Left ventricle myocardium superior (tissue), 1 donor: ENCODE data around the gene B3GAT1. TPM values are rescaled to one million over a fixed set of nuclear protein-coding genes. Genes with fewer than 3 reads are reported as not detected.
A peak's percentile ranks its signal among the peaks of the same experiment; 100 is the strongest.

Experiments used
- ATAC-seq: fragments of 200-7000 bp; cut with Tn5 transposase; one replicate; pipeline ENCODE4 v1.9.1; 2020; ENCODE audit warnings: mild to moderate bottlenecking, moderate library complexity
- DNase-seq: peaks from one replicate; pipeline ENCODE4 v3.0.0-alpha.2; 2020
- intact Hi-C: fragments of 100-400 bp; cut with micrococcal nuclease; formaldehyde crosslinking; loops from one replicate; pipeline ENCODE4 v1.11.0; 2022
- total RNA-seq: library from RNA; stranded (reverse); fragmentation: NEBNext Ultra II Directional; extraction: Animal tissue kit (Norgen Biotek cat#: 25700); gene quantifications from one replicate; pipeline ENCODE4 v1.2.1, GENCODE V29; 2021
- donor health status: DM: no; HTN: yes; CAD: no; lungs with severe emphysema.

The B3GAT1 gene
- total RNA-seq, 1 donor from 2014 or later = 0.17 TPM

DNA sequence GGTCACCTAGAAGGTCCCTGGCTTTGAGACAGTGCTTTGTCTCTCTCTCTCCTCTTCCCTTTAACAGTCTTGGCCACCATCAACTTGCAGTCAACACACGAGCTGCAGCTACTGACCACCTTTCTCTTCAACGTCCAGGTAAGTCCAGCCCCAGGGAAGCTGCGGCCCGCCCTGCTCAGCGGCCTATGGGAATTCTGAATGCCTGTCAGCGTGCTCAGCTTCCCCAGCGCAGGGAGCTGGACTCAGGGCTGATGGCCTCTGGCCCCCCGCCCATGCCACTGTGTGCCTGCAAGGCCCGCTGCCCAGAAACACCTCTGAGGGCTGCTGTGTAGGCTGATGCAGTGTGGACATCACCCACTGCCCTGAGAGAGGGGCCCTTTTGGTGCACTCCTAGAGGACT is 47.8 kb downstream of the B3GAT1 start:
- DNase-seq = no peak

GRCh38 chr11:134363592-134363991 is 48.5 kb downstream of the B3GAT1 start:
- intact Hi-C loops = no loop called here
- ATAC-seq = no peak
- DNase-seq = no peak

More for the DNA sequence above, 47.8 kb downstream of the B3GAT1 start:
- no peak for ATAC-seq
- intact Hi-C loops = no loop called here

GRCh38 chr11:134363161-134363560 is 48.9 kb downstream of the B3GAT1 start:
- DNase-seq (no peak), ATAC-seq (no peak)
- intact Hi-C loops = no loop called here

GRCh38 chr11:134362192-134362901 is 49.7 kb downstream of the B3GAT1 start:
- intact Hi-C loops = no loop called here
- ATAC-seq (no peak), DNase-seq (no peak)

GRCh38 chr11:134361661-134362060 is 50.4 kb downstream of the B3GAT1 start:
- ATAC-seq (no peak), DNase-seq (no peak)
- intact Hi-C loops = no loop called here

DNA sequence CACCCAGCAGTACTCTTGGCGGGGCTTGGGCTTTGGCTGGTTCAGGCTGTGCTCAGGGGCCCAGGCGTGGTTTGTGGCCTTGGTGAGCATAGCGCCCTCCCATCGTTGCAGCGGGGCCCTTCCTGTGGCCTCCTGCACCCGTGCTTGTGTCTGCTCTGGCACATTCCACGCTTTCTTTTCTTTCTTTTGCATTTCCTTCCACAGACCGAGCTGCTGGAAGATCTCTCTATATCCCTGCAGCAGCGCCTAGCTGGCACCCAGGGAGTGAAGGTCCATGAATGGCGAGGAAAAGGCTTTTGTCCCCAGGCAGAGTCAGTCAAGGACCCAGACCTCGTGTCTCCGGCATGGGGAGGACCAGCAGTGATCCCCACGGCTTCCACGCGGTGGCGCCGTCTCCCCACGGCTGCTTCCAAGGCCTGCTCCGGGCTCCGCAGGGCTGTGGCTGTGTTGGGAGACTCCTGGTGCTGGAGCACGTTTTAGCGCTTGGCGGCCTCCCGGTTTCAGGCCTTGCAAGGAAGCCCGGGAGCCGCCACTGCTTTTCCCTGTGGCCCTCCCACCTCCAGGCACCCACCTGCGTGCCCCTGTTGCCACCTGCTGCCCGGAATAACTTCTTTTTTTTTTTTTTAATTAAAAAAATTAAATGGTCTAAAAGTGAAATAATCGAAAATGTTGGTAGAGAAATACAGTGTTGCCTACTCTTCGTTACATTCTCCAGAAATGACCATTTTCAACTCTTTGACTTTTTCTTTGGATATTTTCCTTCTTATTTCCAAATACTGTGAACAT is 51.8 kb downstream of the B3GAT1 start:
- intact Hi-C loops = no loop called here
- ATAC-seq = peak; percentile 92

DNA sequence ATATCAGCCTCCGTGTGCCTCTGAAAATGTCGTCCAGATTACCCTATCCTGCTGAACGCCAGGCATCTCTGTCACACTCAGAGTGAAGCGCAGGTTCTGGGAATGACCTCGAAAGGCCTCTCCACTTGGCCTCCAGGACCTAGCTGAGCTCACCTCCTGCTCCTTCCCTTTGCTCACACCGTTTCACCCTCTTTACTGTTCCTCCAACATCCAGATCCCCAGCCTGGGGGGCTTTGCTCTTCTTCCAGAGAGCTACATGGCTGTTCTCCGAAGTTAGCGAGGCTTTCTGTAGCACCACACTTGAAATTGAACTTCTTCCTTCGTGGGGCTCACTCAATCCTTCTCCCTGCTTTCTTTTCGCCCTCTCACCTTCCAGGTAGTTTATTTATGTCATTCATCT is 52.4 kb downstream of the B3GAT1 start:
- no peak for DNase-seq
- ATAC-seq = no peak

More for the DNA sequence above, 51.8 kb downstream of the B3GAT1 start:
- peak; percentile 88 for DNase-seq

GRCh38 chr11:134358856-134359490 is 53.1 kb downstream of the B3GAT1 start:
- DNase-seq = no peak
- no peak for ATAC-seq
- intact Hi-C loops = no loop called here

More for the DNA sequence above, 52.4 kb downstream of the B3GAT1 start:
- intact Hi-C loops = no loop called here

- DNase-seq = no peak
- intact Hi-C loops = no loop called here
- no peak for ATAC-seq
Measured at GRCh38 chr11:134358165-134358855, 53.7 kb downstream of the B3GAT1 start.

- ATAC-seq = no peak
- no peak for DNase-seq
- intact Hi-C loops = no loop called here
Measured at GRCh38 chr11:134357545-134357839, 54.5 kb downstream of the B3GAT1 start.

DNA sequence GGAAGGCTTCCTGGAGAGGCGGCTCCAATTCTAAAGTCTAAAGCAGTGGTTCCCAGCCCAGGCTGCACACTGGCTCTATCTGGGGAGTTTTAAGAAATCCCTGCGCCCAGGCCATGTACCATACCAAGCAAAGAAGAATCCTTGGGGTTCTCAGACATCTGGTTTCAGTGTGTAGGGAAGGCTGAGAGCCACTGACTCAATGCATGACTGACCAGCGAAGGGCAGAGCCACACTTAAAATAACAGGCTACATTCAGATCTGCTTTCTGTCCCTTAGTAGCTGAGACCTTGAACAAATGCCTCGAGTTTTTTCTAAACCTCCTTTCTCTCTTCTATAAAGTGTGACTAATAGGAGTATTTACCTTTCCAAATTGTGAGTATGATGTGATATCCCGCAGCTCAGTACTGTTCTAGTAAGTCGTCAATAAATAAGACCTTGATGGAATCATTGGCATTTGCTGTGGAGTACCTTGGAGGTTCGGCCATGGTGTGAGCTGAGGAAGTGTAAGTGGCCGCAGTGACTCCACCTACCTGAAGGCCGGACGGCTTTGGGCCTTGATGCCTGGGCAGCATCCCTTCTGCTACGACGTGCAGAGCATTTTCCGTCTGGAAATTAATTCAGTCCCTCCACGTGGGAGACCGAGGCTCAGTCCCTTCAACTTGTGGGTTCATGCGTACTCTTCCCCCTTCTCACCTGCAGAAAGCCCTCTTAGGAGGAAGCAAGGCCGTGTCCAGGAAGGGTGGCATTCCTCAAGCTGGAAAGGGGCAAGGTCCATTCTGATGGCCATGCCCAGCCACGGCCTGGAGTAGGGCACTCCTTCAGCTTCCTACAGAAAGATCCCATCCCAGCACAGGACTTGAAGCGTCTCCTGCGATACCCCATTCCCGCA is 55.1 kb downstream of the B3GAT1 start:
- no peak for DNase-seq
- ATAC-seq = no peak
- intact Hi-C loops = no loop called here

GRCh38 chr11:134355656-134356055 is 56.4 kb downstream of the B3GAT1 start:
- intact Hi-C loops = no loop called here
- DNase-seq (no peak), ATAC-seq (no peak)

DNA sequence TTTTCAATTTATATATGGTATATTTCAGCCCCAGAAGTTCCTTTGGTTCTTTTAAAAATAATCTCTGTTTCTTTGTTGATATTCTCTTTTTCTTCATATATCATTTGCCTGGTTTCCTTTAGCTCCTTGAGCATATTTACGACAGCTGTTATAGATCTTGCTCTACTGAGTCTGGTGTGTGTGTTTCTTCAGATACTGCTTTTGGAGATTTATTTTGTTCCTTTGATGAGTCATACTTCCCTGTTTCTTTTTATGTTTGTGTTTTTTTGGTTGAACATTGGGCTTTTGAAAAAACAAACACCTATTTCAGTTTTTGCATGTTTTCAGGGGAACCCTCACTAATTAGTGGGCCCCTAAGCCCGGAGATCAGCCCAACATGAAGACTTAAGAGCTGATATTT is 56.9 kb downstream of the B3GAT1 start:
- DNase-seq (no peak), ATAC-seq (no peak)
- intact Hi-C loops = no loop called here

DNA sequence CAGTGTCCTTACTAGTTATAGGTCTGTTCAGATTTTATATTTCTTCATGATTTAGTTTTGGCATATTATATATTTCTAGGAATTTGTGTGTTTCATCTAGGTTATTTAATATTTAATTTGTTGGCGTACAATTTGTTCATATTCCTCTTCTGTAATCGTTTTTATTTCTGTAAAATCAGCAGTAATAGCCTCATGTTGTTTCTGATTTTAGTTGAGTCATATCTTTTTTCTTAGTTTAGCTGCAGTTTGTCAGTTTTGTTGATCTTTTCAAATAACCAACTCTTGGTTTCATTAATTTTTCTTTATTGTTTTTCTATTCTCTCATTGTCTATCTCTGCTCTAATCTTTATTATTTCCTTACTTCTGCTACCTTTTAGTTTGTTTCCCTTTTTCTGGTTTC is 59.9 kb downstream of the B3GAT1 start:
- intact Hi-C loops = no loop called here
- no peak for DNase-seq
- ATAC-seq = no peak

GRCh38 chr11:134350381-134350780 is 61.7 kb downstream of the B3GAT1 start:
- DNase-seq = no peak
- intact Hi-C loops = no loop called here
- no peak for ATAC-seq

- DNase-seq = no peak
- no peak for ATAC-seq
- intact Hi-C loops = no loop called here
Measured at GRCh38 chr11:134349802-134350355, 62.2 kb downstream of the B3GAT1 start.

GRCh38 chr11:134349109-134349801 is 62.8 kb downstream of the B3GAT1 start:
- no peak for ATAC-seq
- no peak for DNase-seq
- intact Hi-C loops = no loop called here

DNA sequence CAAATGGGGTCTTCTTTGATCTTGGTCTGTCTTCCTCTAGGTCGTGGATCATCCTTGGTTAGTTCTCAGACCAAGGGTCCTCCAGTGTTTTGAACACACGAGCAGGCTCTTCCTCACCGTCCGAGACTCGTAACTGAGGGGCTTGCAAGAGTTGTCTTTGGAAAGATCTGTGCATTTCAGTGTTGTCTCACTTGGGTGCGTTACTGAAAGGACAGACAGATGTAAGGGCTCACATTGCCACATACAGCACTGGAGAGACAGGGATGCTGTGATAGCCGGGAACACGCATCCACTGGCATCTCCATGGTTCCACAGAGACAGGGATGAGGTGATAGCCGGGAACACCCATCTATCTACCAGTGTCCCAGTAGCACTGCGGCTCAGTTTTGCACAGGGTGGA is 64.6 kb downstream of the B3GAT1 start:
- DNase-seq = no peak
- ATAC-seq = no peak
- intact Hi-C loops = no loop called here
